Measurements from ENCODE around the gene RAB15. TPM values are rescaled to one million over a fixed set of nuclear protein-coding genes. Genes with fewer than 3 reads are reported as not detected.

The RAB15 gene
- total and polyA plus RNA-seq, 2 of the 8 experiments (the other 6 are each of a cell fraction or from before 2014, with no cell fraction given) = 38.8 to 58.1 TPM

DNA sequence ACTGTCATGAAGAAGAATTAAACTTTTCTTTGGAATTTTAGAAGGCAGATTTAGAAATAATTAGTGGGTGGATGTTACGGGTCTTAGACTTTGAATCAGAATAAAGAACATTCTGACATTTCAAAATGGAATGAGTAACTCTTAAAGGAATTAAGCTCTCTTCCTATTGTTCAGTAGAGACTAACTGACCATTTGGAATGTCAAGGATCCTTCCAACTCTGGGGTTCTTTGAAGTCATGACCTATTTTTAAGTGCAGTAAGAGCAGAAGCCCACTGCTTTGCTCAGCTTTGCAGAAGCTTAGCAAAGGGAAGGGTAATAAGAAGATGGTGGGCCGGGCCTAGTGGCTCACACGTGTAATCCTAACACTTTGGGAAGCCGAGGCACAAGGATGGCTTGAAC, 53.9 kb downstream of the RAB15 start (continued):
- TF ChIP-seq, protein P1, sequence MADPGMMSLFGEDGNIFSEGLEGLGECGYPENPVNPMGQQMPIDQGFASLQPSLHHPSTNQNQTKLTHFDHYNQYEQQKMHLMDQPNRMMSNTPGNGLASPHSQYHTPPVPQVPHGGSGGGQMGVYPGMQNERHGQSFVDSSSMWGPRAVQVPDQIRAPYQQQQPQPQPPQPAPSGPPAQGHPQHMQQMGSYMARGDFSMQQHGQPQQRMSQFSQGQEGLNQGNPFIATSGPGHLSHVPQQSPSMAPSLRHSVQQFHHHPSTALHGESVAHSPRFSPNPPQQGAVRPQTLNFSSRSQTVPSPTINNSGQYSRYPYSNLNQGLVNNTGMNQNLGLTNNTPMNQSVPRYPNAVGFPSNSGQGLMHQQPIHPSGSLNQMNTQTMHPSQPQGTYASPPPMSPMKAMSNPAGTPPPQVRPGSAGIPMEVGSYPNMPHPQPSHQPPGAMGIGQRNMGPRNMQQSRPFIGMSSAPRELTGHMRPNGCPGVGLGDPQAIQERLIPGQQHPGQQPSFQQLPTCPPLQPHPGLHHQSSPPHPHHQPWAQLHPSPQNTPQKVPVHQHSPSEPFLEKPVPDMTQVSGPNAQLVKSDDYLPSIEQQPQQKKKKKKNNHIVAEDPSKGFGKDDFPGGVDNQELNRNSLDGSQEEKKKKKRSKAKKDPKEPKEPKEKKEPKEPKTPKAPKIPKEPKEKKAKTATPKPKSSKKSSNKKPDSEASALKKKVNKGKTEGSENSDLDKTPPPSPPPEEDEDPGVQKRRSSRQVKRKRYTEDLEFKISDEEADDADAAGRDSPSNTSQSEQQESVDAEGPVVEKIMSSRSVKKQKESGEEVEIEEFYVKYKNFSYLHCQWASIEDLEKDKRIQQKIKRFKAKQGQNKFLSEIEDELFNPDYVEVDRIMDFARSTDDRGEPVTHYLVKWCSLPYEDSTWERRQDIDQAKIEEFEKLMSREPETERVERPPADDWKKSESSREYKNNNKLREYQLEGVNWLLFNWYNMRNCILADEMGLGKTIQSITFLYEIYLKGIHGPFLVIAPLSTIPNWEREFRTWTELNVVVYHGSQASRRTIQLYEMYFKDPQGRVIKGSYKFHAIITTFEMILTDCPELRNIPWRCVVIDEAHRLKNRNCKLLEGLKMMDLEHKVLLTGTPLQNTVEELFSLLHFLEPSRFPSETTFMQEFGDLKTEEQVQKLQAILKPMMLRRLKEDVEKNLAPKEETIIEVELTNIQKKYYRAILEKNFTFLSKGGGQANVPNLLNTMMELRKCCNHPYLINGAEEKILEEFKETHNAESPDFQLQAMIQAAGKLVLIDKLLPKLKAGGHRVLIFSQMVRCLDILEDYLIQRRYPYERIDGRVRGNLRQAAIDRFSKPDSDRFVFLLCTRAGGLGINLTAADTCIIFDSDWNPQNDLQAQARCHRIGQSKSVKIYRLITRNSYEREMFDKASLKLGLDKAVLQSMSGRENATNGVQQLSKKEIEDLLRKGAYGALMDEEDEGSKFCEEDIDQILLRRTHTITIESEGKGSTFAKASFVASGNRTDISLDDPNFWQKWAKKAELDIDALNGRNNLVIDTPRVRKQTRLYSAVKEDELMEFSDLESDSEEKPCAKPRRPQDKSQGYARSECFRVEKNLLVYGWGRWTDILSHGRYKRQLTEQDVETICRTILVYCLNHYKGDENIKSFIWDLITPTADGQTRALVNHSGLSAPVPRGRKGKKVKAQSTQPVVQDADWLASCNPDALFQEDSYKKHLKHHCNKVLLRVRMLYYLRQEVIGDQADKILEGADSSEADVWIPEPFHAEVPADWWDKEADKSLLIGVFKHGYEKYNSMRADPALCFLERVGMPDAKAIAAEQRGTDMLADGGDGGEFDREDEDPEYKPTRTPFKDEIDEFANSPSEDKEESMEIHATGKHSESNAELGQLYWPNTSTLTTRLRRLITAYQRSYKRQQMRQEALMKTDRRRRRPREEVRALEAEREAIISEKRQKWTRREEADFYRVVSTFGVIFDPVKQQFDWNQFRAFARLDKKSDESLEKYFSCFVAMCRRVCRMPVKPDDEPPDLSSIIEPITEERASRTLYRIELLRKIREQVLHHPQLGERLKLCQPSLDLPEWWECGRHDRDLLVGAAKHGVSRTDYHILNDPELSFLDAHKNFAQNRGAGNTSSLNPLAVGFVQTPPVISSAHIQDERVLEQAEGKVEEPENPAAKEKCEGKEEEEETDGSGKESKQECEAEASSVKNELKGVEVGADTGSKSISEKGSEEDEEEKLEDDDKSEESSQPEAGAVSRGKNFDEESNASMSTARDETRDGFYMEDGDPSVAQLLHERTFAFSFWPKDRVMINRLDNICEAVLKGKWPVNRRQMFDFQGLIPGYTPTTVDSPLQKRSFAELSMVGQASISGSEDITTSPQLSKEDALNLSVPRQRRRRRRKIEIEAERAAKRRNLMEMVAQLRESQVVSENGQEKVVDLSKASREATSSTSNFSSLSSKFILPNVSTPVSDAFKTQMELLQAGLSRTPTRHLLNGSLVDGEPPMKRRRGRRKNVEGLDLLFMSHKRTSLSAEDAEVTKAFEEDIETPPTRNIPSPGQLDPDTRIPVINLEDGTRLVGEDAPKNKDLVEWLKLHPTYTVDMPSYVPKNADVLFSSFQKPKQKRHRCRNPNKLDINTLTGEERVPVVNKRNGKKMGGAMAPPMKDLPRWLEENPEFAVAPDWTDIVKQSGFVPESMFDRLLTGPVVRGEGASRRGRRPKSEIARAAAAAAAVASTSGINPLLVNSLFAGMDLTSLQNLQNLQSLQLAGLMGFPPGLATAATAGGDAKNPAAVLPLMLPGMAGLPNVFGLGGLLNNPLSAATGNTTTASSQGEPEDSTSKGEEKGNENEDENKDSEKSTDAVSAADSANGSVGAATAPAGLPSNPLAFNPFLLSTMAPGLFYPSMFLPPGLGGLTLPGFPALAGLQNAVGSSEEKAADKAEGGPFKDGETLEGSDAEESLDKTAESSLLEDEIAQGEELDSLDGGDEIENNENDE (IDR thresholded peaks at IDR 0.05; ENCODE audit: insufficient replicate concordance, low read length) = no peak
- TF ChIP-seq TAF7 (optimal IDR thresholded peaks at IDR 0.05; ENCODE audit: borderline replicate concordance, low read depth, low read length) (no peak), KDM5A (IDR thresholded peaks at IDR 0.05; ENCODE audit: low read length) (no peak), KDM1A (IDR thresholded peaks at IDR 0.05; ENCODE audit: borderline replicate concordance, low read length) (no peak), NANOG (IDR thresholded peaks at IDR 0.05; ENCODE audit: insufficient read depth, low read depth, low read length, poor library complexity, severe bottlenecking) (no peak), SUZ12 (IDR thresholded peaks at IDR 0.05; ENCODE audit: low read length) (no peak), CTBP2 (IDR thresholded peaks at IDR 0.05; ENCODE audit: borderline replicate concordance, insufficient read depth, insufficient read length, low read length) (no peak), RNF2 (IDR thresholded peaks at IDR 0.05; ENCODE audit: borderline replicate concordance, low read depth, low read length, missing control alignments, poor library complexity, severe bottlenecking) (no peak)
- TF ChIP-seq, protein P2, sequence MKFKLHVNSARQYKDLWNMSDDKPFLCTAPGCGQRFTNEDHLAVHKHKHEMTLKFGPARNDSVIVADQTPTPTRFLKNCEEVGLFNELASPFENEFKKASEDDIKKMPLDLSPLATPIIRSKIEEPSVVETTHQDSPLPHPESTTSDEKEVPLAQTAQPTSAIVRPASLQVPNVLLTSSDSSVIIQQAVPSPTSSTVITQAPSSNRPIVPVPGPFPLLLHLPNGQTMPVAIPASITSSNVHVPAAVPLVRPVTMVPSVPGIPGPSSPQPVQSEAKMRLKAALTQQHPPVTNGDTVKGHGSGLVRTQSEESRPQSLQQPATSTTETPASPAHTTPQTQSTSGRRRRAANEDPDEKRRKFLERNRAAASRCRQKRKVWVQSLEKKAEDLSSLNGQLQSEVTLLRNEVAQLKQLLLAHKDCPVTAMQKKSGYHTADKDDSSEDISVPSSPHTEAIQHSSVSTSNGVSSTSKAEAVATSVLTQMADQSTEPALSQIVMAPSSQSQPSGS (IDR thresholded peaks at IDR 0.05; ENCODE audit: low read length) = no peak

All from H1 (cell line).